Measurements from ENCODE around the gene AP2B1.
"Not testable (repeated sequence)": the region's sequence is repeated elsewhere in the genome, so short reads cannot be mapped to it uniquely, and the experiment has no call there.

AP2B1 gene

DNA sequence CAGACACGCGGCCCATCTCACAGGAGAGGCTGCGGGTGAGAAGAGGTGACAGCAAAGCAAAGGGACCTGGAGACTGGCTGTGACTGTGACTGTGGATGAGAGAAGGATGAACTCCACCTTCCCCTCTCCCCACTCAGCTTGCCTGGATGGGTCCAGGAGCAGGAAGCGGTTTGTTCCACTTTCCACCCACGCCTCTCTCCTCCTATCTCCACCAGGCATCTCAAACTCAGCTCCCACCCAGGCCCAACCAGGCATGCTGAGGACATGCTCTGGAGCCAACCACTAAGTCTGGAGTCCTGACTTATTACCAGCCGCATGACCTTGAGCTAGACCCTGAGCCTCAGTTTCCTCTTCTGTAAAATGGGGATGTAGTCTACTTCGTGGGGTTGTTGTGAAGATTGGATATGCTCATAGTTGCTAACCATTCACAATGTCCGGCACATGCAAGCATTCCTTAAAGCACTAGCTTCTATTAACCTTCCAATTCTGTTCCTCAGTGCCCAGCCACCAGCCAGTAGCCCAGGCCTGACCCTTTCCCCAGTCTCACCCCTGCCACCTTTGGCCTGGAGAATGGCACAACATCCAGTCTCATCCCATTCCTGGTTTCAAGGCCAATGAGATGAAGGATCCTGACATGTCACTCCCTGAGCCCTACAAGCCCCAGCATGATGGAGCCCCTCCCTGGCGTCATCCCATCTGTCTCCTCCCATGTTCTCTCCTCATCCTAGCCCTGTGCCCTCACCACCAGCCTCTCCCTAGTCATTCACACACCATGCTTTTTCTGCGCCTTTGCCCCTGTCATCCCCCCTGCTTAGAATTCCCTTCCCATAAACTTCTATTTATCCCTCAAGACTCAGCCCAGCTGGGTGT, 163.6 kb downstream of the AP2B1 start:
- DNase-seq, result no peak

DNA sequence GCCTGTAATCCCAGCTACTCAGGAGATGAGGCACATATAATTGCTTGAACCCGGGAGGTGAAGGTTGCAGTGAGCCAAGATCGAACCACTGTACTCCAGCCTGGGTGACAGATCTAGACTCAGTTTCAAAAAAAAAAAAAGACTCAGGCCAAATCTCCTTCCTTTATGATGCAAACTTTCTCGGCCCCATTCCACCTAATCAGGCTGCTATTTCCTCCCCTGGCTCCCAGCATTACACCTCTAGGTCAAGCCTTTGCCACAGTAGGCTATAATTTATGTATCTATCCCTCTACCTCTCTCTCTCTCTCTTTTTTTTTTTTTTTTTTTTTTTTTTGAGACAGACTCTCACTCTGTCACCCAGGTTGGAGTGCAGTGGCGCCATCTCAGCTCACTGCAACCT, 164.4 kb downstream of the AP2B1 start:
- DNase-seq, result not testable (repeated sequence)

- no peak for DNase-seq
Observed at GRCh38 chr17:35752471-35752870, 165.3 kb downstream of the AP2B1 start.

DNA sequence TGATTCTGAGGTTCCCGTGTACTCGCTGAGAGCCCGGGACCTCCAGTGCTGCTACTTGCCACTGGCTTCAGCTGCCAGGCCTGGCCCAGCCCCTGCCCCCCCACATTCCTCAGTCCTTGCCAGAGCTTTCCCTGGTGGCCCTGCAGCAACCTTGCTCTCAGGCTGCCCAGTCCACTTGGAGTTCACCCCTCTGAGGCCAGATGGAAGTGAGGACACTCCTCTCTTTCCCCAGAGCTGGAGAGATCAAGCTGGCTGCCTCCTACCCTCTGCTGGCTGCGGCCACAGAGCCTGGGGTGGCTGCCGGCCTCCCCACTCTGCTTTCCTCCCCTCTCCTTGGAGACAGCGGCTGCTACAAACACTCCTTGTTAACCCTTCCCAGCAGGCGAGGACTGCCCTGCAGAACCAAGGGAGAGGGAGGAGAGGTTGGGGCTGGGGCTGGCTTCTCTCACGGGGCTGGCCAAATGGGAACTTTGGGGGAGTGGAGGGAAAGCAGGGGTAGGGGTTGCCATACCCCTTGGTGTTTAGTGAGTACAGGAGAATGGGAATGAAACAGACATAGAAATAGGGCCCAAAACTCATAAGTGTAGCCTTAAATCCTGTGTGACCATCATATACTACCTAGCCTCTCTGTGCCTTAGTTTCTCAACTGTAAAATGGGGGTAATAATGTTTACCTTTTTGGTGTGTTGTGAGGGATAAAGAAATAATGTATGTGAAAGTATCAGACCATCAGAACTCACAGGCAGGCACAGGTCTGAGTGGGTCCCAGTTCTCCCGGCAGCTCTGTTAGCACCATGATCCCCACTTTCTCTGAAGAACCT, 166.0 kb downstream of the AP2B1 start, which contains the start of gene GAS2L2:
Gene GAS2L2, minus strand, starts transcription at position 295 of the 820 bp plus-strand sequence. CDS start 389 bp downstream, outside the sequence.
- DNase-seq, result no peak

GRCh38 chr17:35757243-35757642, 170.1 kb downstream of the AP2B1 start:
- DNase-seq, result no peak

GRCh38 chr17:35760587-35760986, 173.5 kb downstream of the AP2B1 start, which contains the start of gene C17orf50:
Gene C17orf50, plus strand, starts transcription at chr17:35760887. Its CDS starts 55 bp downstream, at chr17:35760942.
- DNase-seq, result no peak

DNA sequence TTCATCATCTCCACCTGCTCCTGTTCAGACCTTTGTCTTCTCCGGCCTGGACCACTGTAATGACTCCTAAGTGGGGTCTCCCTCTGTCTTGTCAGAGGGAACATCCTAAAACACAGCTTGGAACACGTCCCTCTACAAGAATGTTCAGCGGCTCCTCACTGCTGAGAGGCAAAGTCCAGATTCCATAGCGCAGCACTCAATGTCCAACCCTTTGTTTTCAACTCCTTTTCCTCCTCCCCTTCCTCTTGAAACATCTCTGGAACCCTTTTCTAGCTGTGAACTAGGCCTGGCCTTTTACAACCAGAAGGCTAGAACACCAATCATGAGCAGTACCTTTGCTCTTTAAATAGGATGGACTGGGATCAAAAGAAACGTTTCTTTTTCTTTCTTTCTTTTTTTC, 174.5 kb downstream of the AP2B1 start:
- DNase-seq, result no peak

DNA sequence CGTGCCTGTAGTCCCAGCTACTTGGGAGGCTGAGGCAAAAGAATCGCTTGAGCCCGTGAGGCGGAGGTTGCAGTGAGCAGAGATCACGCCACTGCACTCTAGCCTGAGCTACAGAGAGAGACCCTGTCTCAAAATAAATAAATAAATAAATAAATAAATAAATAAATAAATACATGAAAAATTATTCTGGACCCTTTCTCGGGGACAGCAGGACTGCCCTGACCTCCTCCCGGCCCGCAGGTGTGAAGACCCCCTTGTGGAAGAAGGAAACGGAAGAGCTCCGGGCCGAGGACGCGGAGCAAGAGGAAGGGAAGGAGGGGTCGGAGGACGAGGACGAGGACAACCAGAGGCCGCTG, 176.6 kb downstream of the AP2B1 start:
- no peak for DNase-seq

DNA sequence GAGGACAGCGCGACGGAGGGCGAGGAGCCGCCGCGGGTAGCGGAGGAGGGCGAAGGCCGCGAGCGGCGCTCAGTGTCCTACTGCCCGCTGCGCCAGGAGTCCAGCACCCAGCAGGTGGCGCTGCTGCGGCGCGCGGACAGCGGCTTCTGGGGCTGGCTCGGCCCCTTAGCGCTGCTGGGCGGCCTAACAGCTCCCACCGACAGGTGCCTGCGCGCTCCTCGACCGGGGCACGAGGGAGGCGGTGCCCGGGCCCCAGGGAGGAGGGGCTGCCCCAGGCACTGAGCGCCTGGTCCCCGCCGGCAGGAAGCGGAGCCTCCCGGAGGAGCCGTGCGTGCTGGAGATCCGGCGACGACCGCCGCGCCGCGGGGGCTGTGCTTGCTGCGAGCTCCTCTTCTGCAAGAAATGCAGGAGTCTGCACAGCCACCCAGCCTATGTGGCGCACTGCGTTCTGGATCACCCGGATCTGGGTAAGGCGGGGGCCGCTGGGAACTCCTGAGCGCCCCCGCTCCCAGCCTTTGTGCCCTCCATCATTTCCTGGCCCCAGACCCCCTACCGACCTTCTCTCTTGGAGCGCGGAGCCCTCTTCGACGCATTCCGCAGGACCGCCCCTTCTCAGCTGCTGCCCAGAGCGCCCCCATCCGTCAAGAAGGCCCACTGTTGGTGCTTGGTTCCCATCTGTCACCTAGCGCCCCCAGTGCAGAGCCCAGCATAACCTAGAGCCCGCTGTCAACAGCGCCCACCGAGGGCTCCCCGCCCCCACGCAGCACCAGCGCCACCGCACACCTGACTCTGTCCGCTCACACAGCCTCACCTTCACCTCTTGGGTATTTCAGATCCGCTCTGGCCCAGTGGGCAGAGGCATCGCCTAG, 177.2 kb downstream of the AP2B1 start:
- DNase-seq, result peak; percentile 79

GRCh38 chr17:35765086-35765710, 178.1 kb downstream of the AP2B1 start:
- DNase-seq, result no peak

- DNase-seq, result no peak
Observed at GRCh38 chr17:35765756-35766488, 178.8 kb downstream of the AP2B1 start.

GRCh38 chr17:35766489-35766877, 179.4 kb downstream of the AP2B1 start:
- no peak for DNase-seq

GRCh38 chr17:35766903-35767510, 179.9 kb downstream of the AP2B1 start:
- DNase-seq, result no peak

DNA sequence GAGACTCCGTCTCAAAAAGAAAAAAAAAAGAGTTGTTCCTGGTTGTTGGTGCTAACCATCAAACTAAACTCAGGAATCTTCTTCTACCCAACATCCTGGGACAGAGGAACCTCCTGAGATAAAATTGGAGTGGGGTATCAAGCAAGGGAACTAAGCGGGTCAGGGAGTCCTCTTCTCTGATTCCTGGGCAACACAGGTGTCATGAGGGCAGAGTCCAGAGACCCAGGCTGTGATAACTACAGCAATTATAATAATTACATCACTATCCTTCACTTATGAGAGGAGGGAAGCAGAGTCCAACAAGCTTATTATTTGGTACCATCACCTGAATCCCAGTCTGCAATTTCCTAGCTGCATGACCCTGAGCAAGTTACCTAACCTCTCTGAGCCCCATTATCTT, 181.7 kb downstream of the AP2B1 start:
- no peak for DNase-seq

DNA sequence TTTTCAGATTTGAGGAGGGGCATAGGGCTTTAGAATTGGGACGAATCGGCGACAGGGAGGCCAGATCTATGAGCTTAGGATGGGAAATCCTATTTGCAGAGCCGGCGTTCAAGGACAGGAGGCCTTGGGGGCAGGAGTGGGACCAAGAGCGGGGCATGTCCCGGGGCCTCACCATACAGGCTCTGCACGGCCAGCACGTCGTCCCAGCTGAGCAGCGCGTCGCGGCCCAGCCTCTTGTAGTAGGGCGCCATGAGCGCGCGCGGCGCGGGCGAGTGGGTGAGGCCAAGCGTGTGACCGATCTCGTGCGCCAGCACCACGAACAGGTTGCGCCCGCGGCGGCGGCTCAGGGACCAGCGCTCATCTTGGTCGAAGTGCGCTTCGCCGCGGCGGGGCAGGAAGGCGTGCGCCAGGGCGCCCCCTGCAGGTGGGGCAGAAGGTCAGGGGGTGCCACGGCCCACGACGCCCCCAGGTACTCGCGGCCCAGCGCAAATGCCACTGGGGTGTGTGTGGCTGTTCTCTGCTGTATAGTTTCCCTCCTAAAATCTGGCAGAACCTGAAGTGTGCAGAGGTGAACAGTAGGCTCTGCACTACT, 182.9 kb downstream of the AP2B1 start:
- DNase-seq, result no peak

GRCh38 chr17:35773129-35773528, 186.0 kb downstream of the AP2B1 start:
- DNase-seq, result no peak

DNA sequence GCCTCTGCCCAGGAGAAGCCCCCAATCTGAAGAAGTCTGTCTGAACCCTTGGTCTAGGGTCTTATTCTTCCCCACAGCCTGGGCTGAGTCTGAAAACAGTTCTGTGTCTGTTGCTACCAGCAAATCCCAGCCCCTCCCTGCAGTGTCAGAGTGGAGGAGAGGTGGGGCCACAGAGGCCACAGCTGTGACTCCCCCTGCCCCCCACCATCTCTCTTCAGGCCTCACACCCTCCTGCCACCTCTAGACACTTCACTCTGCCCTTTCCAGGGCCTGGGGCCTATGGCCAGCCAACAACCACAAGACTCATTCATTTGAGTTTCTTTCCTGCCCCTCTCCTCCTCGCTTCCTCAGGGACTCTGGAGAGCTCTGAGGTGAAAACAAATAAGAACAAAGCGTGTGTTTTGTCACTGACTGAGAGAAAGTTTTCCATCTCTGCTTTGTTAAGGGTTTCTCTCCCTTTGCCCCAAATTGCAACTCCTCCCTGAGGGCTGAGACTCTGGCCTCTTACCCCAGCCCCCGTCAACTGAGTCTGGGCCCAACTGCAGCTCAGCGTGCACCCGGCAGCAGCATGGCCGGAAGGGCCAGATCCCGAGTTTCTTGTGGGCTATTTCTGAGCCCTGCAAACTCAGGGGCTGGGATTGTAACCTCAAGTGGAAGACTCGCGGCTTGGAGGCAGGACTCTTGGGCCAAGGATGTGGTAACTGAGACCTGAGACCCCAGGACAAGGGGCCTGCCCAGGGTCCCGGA, 186.7 kb downstream of the AP2B1 start:
- no peak for DNase-seq

DNA sequence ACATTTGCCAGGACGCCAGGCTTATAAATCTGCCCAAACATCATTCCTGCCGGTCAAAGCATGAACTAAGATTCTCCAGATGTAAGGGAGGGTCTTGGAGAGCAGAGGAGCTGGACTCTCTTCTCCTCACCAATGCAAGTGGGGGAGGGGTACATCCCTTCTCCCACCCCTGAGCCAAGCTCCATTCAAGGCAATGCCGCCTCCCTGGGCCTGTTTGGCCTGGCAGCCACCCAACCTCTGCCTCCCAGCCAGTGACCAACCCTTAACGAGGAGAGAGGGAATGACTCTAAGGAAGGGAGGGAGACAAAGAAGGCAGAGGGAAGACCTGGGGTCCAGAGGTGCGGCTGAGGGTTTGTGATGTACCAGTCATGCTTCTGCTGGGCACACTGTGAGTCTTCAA, 187.4 kb downstream of the AP2B1 start:
- DNase-seq, result no peak

DNA sequence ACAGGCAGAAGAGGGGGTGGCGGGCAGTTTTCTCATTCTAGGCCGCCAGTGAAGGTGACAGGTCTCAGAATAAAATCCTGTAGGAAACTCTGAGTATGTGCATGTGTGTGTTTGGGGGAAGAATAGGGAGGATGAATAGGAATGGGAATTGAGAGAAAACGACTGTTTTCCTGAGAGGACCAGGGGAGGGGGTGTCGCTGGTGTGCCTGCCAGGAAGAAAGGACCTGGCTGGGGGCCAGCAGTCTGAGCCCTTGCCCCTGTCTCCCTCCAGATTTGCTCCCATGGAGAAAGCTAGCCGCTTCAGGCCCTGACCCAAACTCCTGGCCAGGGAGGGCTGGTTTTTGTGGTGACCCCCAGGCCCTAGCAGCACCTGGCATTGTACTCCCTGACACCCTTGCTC, 187.9 kb downstream of the AP2B1 start:
- no peak for DNase-seq

GRCh38 chr17:35775583-35775982, 188.5 kb downstream of the AP2B1 start:
- DNase-seq, result no peak

All from central memory CD4-positive, alpha-beta T cell (primary cell).